Uterus (tissue), 2 donors: ENCODE data around the gene STBD1.

Source experiments
- CTCF ChIP-seq, 4 experiments: fragments of 200-600 bp in 2 of 4; fragments of 450-650 bp in 2 of 4; sonication (generic) in 2 of 4; IDR thresholded peaks; one replicate each; pipeline ENCODE4 v1.5.1; 2016 to 2019; ENCODE audit warnings: antibody characterized with exemption in 4 of 4, mild to moderate bottlenecking in 2 of 4, moderate library complexity in 1 of 4
- POLR2A ChIP-seq, 2 donors: fragments of 450-650 bp; IDR thresholded peaks; one replicate each; pipeline ENCODE4 v1.6.1; 2016; ENCODE audit warnings: antibody characterized with exemption in 2 of 2, mild to moderate bottlenecking in 1 of 2, moderate library complexity in 1 of 2

- TF ChIP-seq CTCF (IDR thresholded peaks at IDR 0.05) (no peak), POLR2A (IDR thresholded peaks at IDR 0.05) (no peak)
Measured at GRCh38 chr4:76305033-76305687, 1.4 kb upstream of the STBD1 start.
